Natural killer cell (primary cell): ENCODE results near the gene CACNG4. TPM values are rescaled to one million over a fixed set of nuclear protein-coding genes. Genes with fewer than 3 reads are reported as not detected.

ENCODE experiments used
- ATAC-seq, 3 donors: fragments of 150-1000 bp in 2 of 3; fragments of 200-7000 bp in 1 of 3; cut with Tn5 transposase; 1 replicate in 1 of 3; 2 replicates in 2 of 3; pipeline ENCODE4 v1.10.0; 2021; ENCODE audit warnings: mild to moderate bottlenecking in 2 of 3, moderate library complexity in 2 of 3
- DNase-seq, 2 donors: peaks; one replicate each; pipeline versions ENCODE4 v3.0.0 to v3.0.0-alpha.2; 2013 to 2021; ENCODE audit warnings: mixed read lengths in 1 of 2
- H3K27ac ChIP-seq: one replicate; pipeline ENCODE4 v1.5.1; 2013; ENCODE audit warnings: mild to moderate bottlenecking, low read length
- H3K27me3 ChIP-seq: one replicate; pipeline ENCODE4 v1.6.1; 2013; ENCODE audit warnings: low read length; ENCODE audit not compliant: control insufficient read depth, insufficient read depth
- H3K36me3 ChIP-seq: one replicate; pipeline ENCODE4 v1.6.1; 2013; ENCODE audit warnings: low read length; ENCODE audit not compliant: control insufficient read depth, insufficient read depth
- H3K4me1 ChIP-seq: one replicate; pipeline ENCODE4 v1.6.1; 2013; ENCODE audit warnings: low read length; ENCODE audit not compliant: control insufficient read depth, insufficient read depth
- H3K4me3 ChIP-seq: one replicate; pipeline ENCODE4 v1.5.1; 2013; ENCODE audit warnings: low read length
- H3K9me3 ChIP-seq: one replicate; pipeline ENCODE4 v1.6.1; 2013; ENCODE audit warnings: low read length; ENCODE audit not compliant: control insufficient read depth, insufficient read depth
- H3K27ac Mint-ChIP-seq, 2 donors: one replicate each; pipeline ENCODE4 v1.8.0; 2022; ENCODE audit warnings: mild to moderate bottlenecking in 2 of 2, mixed read lengths in 2 of 2, moderate library complexity in 1 of 2
- H3K27me3 Mint-ChIP-seq, 2 donors: one replicate each; pipeline ENCODE4 v1.8.0; 2022; ENCODE audit warnings: low read depth in 2 of 2, mixed read lengths in 2 of 2
- H3K36me3 Mint-ChIP-seq: one replicate; pipeline ENCODE4 v1.8.0; 2022; ENCODE audit warnings: mixed read lengths
- H3K4me1 Mint-ChIP-seq, 2 donors: one replicate each; pipeline ENCODE4 v1.8.0; 2022; ENCODE audit warnings: mixed read lengths in 2 of 2
- H3K4me3 Mint-ChIP-seq: one replicate; pipeline ENCODE4 v1.8.0; 2022; ENCODE audit warnings: mild to moderate bottlenecking, moderate library complexity, mixed read lengths
- H3K9me3 Mint-ChIP-seq, 2 donors: one replicate each; pipeline ENCODE4 v1.8.0; 2022; ENCODE audit warnings: mixed read lengths in 2 of 2
- CTCF ChIP-seq: fragments of 200-600 bp; IDR thresholded peaks from one replicate; pipeline ENCODE4 v1.8.0; 2022; ENCODE audit warnings: antibody characterized with exemption
- whole genome bisulfite sequencing: methylation state at CpG from one replicate; pipeline ENCODE4 v1.1.7; 2013; ENCODE audit warnings: missing lambda C conversion rate; ENCODE audit not compliant: insufficient coverage; 5-methylcytosine and 5-hydroxymethylcytosine counted together
- intact Hi-C: fragments of 100-400 bp; cut with micrococcal nuclease; formaldehyde crosslinking; loops from one replicate; pipeline ENCODE4 v1.14.2; 2022
- total RNA-seq, 4 donors: library from RNA; stranded (reverse); fragments of 120-200 nt in 1 of 4; gene quantifications; one replicate each; pipeline versions ENCODE4 v1.2.3 to v1.2.4, GENCODE V29; 2013 to 2022

Gene CACNG4
- total RNA-seq, 3 donors from 2014 or later (not counting 1 experiment from before 2014, with no cell fraction given), result not detected

DNA sequence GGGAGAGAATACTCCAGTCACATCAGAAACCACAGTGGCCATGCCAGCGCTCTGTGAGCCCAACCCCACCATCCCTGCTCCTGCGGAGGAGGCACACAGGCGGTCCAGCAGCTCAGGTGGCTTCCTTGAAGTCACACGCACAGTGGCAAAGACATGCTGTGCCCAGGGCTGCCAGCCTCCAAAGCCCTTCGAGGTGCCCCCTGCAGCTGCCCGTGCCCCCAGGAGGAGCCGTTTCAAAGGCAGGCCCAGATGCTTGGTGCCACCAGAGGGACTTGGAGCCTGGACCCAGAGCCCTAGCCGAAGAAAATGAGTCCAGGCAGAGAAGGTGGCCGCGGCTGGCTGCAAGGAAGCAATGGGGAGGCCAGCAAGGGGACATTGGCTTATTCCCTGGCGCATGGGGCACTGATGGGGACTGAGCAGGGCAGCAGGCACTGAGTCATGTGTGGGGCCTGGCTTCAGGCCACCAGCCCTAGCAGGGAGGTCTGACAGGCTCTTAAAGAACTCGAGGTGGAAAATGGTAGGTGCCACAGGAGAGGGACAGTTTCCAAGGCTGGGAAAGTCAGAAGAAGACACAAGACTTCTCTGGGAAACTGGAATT, 62.6 kb downstream of the CACNG4 start:
- Mint-ChIP-seq H3K36me3 (no peaks in the 10 kb centered on the region), H3K27me3 (no peaks in the 10 kb centered on the region), H3K27ac (no peak overlapping the region), H3K4me1 (no peaks in the 10 kb centered on the region), H3K9me3 (no peaks in the 10 kb centered on the region), H3K4me3 (no peak overlapping the region)
- WGBS, result 82% methylated on average over 12 of the region's 12 CpGs
- ATAC-seq (no peak), DNase-seq (no peak)
- no peak overlapping the region for H3K4me3 ChIP-seq
- no peaks in the 10 kb centered on the region for H3K4me1 ChIP-seq
- H3K27me3 ChIP-seq, result no peaks in the 10 kb centered on the region
- H3K36me3 ChIP-seq, result no peaks in the 10 kb centered on the region
- no peak overlapping the region for H3K27ac ChIP-seq
- intact Hi-C loops, result no loop called here
- no peaks in the 10 kb centered on the region for H3K9me3 ChIP-seq
- no peak for TF ChIP-seq CTCF

- ATAC-seq (no peak), DNase-seq (no peak)
- intact Hi-C loops, result no loop called here
- Histone ChIP-seq H3K4me3 (no peak overlapping the region), H3K9me3 (no peaks in the 10 kb centered on the region), H3K36me3 (no peaks in the 10 kb centered on the region), H3K27ac (no peak overlapping the region), H3K4me1 (no peaks in the 10 kb centered on the region), H3K27me3 (no peaks in the 10 kb centered on the region)
- Mint-ChIP-seq H3K9me3 (no peaks in the 10 kb centered on the region), H3K4me1 (no peaks in the 10 kb centered on the region), H3K36me3 (no peaks in the 10 kb centered on the region), H3K27me3 (no peaks in the 10 kb centered on the region), H3K27ac (no peak overlapping the region), H3K4me3 (no peak overlapping the region)
- no peak for TF ChIP-seq CTCF
- 94% methylated on average over 21 of the region's 21 CpGs for WGBS
These were observed 66.1 kb downstream of the CACNG4 start for GRCh38 chr17:67030641-67031040.

- no peaks in the 10 kb centered on the region for H3K27me3 ChIP-seq
- H3K4me3 ChIP-seq, result no peak overlapping the region
- intact Hi-C loops, result no loop called here
- H3K4me1 ChIP-seq, result no peaks in the 10 kb centered on the region
- Mint-ChIP-seq H3K36me3 (no peaks in the 10 kb centered on the region), H3K9me3 (no peaks in the 10 kb centered on the region), H3K27me3 (peaks cover 0 to 3% of the 10 kb centered on the region in 2 donors), H3K4me3 (no peak overlapping the region), H3K27ac (no peak overlapping the region), H3K4me1 (no peaks in the 10 kb centered on the region)
- no peak overlapping the region for H3K27ac ChIP-seq
- H3K9me3 ChIP-seq, result no peaks in the 10 kb centered on the region
- 90% methylated on average over 14 of the region's 14 CpGs for WGBS
- ATAC-seq, result no peak
- no peaks in the 10 kb centered on the region for H3K36me3 ChIP-seq
- no peak for TF ChIP-seq CTCF
- DNase-seq, result no peak
These were observed 67.9 kb downstream of the CACNG4 start for GRCh38 chr17:67032382-67032781.

DNA sequence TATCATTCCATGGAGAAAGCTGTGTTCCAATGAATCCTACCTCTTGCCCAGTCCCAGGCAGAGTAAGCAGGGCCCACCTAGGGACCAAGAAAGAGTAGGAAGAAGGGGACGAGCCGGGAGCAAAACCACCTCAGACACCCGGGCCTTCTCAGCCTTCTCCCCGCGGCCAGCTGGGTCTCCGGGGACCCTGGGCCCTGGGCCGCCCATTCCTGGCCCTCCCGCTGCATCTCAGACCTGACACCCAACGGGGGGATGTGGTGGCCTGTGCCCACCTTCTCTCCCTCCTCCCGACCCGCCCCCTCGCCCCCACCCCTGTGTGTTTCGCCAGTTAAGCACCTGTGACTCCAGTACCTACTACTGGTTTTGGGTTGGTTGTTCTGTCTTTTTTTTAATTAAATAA, 68.5 kb downstream of the CACNG4 start:
- Histone ChIP-seq H3K27me3 (no peaks in the 10 kb centered on the region), H3K36me3 (no peaks in the 10 kb centered on the region), H3K9me3 (no peaks in the 10 kb centered on the region), H3K27ac (no peak overlapping the region), H3K4me1 (no peaks in the 10 kb centered on the region), H3K4me3 (no peak overlapping the region)
- Mint-ChIP-seq H3K27ac (no peak overlapping the region), H3K4me3 (no peak overlapping the region), H3K27me3 (peaks cover 0 to 3% of the 10 kb centered on the region in 2 donors), H3K4me1 (no peaks in the 10 kb centered on the region), H3K9me3 (no peaks in the 10 kb centered on the region), H3K36me3 (no peaks in the 10 kb centered on the region)
- DNase-seq (no peak), ATAC-seq (no peak)
- WGBS, result 97% methylated on average over 10 of the region's 13 CpGs
- no peak for TF ChIP-seq CTCF
- intact Hi-C loops, result no loop called here
